GM12801 (cell line): ENCODE data around the gene BRD4.

Experiments used
- CTCF ChIP-seq: IDR thresholded peaks from one replicate; pipeline ENCODE4 v1.5.1; 2011; ENCODE audit warnings: control low read depth; ENCODE audit not compliant: insufficient read length; ENCODE audit errors: extremely low read depth

The BRD4 gene

GRCh38 chr19:15263361-15263985 is 68.9 kb downstream of the BRD4 start:
- TF ChIP-seq CTCF, result no peak

- TF ChIP-seq CTCF, result no peak
Measured at GRCh38 chr19:15262011-15262410, 70.3 kb downstream of the BRD4 start.

GRCh38 chr19:15260939-15261338 is 71.4 kb downstream of the BRD4 start:
- no peak for TF ChIP-seq CTCF

- no peak for TF ChIP-seq CTCF
Measured at GRCh38 chr19:15259907-15260306, 72.4 kb downstream of the BRD4 start.

- TF ChIP-seq CTCF, result no peak
Measured at GRCh38 chr19:15257782-15258181, 74.6 kb downstream of the BRD4 start.

GRCh38 chr19:15256708-15257331 is 75.5 kb downstream of the BRD4 start:
- no peak for TF ChIP-seq CTCF

GRCh38 chr19:15255359-15255990 is 76.9 kb downstream of the BRD4 start:
- TF ChIP-seq CTCF, result no peak
